OCI-LY7 (cell line): ENCODE measurements around the gene MRPL55. TPM values are rescaled to one million over a fixed set of nuclear protein-coding genes. Genes with fewer than 3 reads are reported as not detected.

Experiments
- BruUV-seq: library from RNA; stranded (reverse); fragments of 400-500 nt; replicated peaks from 2 replicates; lab custom pipeline; 2021; lab: Mats Ljungman, UMichigan
- CTCF ChIA-PET: fragments of 300-600 bp; sonication (Branson Sonifier 250); formaldehyde crosslinking; loops from one replicate; lab custom pipeline; 2022; ENCODE audit warnings: antibody characterized with exemption; ENCODE audit not compliant: unreplicated experiment; lab: Charles Lee
- POLR2A ChIA-PET: fragments of 300-600 bp; sonication (Branson Sonifier 250); formaldehyde crosslinking; loops from one replicate; lab custom pipeline; 2022; ENCODE audit warnings: antibody characterized with exemption; lab: Charles Lee
- DNase-seq: peaks from one replicate; pipeline ENCODE4 v3.0.0-alpha.2; 2015; ENCODE audit warnings: low spot score
- H2AFZ ChIP-seq: fragments of 200-600 bp; sonication (generic), shearing (Covaris generic); 2 replicates; pipeline ENCODE4 v1.6.1; 2014; ENCODE audit warnings: mild to moderate bottlenecking, antibody characterized with exemption, low read length, moderate library complexity
- H3K27ac ChIP-seq: fragments of 200-600 bp; sonication (generic); 2 replicates; pipeline ENCODE4 v1.5.1; 2014; ENCODE audit warnings: mixed run types, low read depth, mild to moderate bottlenecking, moderate library complexity, low read length, inconsistent platforms; ENCODE audit not compliant: poor library complexity, severe bottlenecking
- H3K36me3 ChIP-seq: fragments of 200-600 bp; sonication (generic); 2 replicates; pipeline ENCODE4 v1.6.1; 2014; ENCODE audit warnings: mild to moderate bottlenecking, antibody characterized with exemption, low read length, moderate library complexity, mixed read lengths; ENCODE audit not compliant: insufficient read depth
- H3K4me1 ChIP-seq: fragments of 200-600 bp; sonication (generic); 2 replicates; pipeline ENCODE4 v1.5.1; 2014; ENCODE audit warnings: mild to moderate bottlenecking, low read length; ENCODE audit not compliant: insufficient read depth, poor library complexity, severe bottlenecking
- H3K4me2 ChIP-seq: fragments of 200-600 bp; sonication (generic); 2 replicates; pipeline ENCODE4 v1.6.1; 2014; ENCODE audit warnings: mild to moderate bottlenecking, low read length
- H3K4me3 ChIP-seq: fragments of 200-600 bp; sonication (generic); 2 replicates; pipeline ENCODE4 v1.5.1; 2014; ENCODE audit warnings: mild to moderate bottlenecking, low read depth, low read length; ENCODE audit not compliant: poor library complexity, severe bottlenecking
- H3K79me2 ChIP-seq: fragments of 200-600 bp; sonication (generic); 2 replicates; pipeline ENCODE4 v1.6.1; 2016; ENCODE audit warnings: low read depth, mild to moderate bottlenecking, low read length, moderate library complexity, mixed read lengths; ENCODE audit not compliant: insufficient read depth
- H3K9me2 ChIP-seq: fragments of 200-600 bp; sonication (generic); 2 replicates; pipeline ENCODE4 v1.6.1; 2016; ENCODE audit warnings: mild to moderate bottlenecking, low read length, mixed read lengths; ENCODE audit not compliant: insufficient read depth
- H3K9me3 ChIP-seq: fragments of 200-600 bp; sonication (generic); 2 replicates; pipeline ENCODE4 v1.6.1; 2014; ENCODE audit warnings: mild to moderate bottlenecking, mixed run types, low read length, mixed read lengths
- H4K20me1 ChIP-seq: fragments of 200-600 bp; sonication (generic); 2 replicates; pipeline ENCODE4 v1.6.1; 2014; ENCODE audit warnings: mild to moderate bottlenecking, antibody characterized with exemption, low read length, moderate library complexity, mixed read lengths; ENCODE audit not compliant: insufficient read depth
- CTCF ChIP-seq: fragments of 200-600 bp; sonication (generic); conservative IDR thresholded peaks from 2 replicates; pipeline ENCODE4 v1.5.1; 2014; ENCODE audit warnings: mild to moderate bottlenecking, antibody characterized with exemption, low read length, moderate library complexity, mixed read lengths
- EZH2phosphoT487 ChIP-seq: fragments of 200-600 bp; sonication (generic); IDR thresholded peaks from 2 replicates; pipeline ENCODE4 v1.6.1; 2018; ENCODE audit warnings: low read depth, borderline replicate concordance, mild to moderate bottlenecking, mixed run types, antibody characterized with exemption, low read length, moderate library complexity, mixed read lengths
- intact Hi-C: fragments of 100-400 bp; cut with micrococcal nuclease; formaldehyde crosslinking; loops from one replicate; pipeline ENCODE4 v1.10.0; 2022; ENCODE audit not compliant: unreplicated experiment
- total RNA-seq, 2 experiments: library from RNA; depleted of rRNA in 1 of 2; stranded (reverse); fragments of >200 nt in 1 of 2; shearing (Covaris generic) in 1 of 2; gene quantifications; 2 replicates each; pipeline ENCODE4 v1.2.3, GENCODE V29; 2014 to 2022

The MRPL55 gene
- total RNA-seq, 2 experiments from 2014 or later: 50.0 to 92.8 TPM

- H2AFZ ChIP-seq: no peak overlapping the region
- H3K9me3 ChIP-seq: peaks cover 25% of the 10 kb centered on the region
- ChIA-PET CTCF (no interaction called here), POLR2A (no interaction called here)
- H3K4me2 ChIP-seq: no peak overlapping the region
- DNase-seq: no peak
- peaks cover 54% of the 10 kb centered on the region for H3K79me2 ChIP-seq
- H3K4me1 ChIP-seq: peaks cover 7% of the 10 kb centered on the region
- no TSS peak for BruUV-seq
- H4K20me1 ChIP-seq: peaks cover 21% of the 10 kb centered on the region
- no peak overlapping the region for H3K27ac ChIP-seq
- TF ChIP-seq EZH2phosphoT487 (no peak), CTCF (no peak)
- intact Hi-C loops: no loop called here
- H3K4me3 ChIP-seq: no peak overlapping the region
- peaks cover 98% of the 10 kb centered on the region for H3K36me3 ChIP-seq
- H3K9me2 ChIP-seq: no peaks in the 10 kb centered on the region
Measured at GRCh38 chr1:228096416-228097332, 12.4 kb downstream of the MRPL55 start.

- H3K36me3 ChIP-seq: peaks cover 99% of the 10 kb centered on the region
Measured at GRCh38 chr1:228095938-228096337, 13.2 kb downstream of the MRPL55 start.

More at GRCh38 chr1:228095938-228096337, 13.2 kb downstream of the MRPL55 start:
- no peak overlapping the region for H3K4me3 ChIP-seq
- DNase-seq: no peak
- ChIA-PET POLR2A (no interaction called here), CTCF (no interaction called here)
- intact Hi-C loops: no loop called here
- no peaks in the 10 kb centered on the region for H3K4me1 ChIP-seq
- peaks cover 25% of the 10 kb centered on the region for H3K9me3 ChIP-seq
- no peak overlapping the region for H3K27ac ChIP-seq
- H3K79me2 ChIP-seq: peaks cover 62% of the 10 kb centered on the region
- no peaks in the 10 kb centered on the region for H3K9me2 ChIP-seq
- peaks cover 25% of the 10 kb centered on the region for H4K20me1 ChIP-seq
- H3K4me2 ChIP-seq: no peak overlapping the region
- H2AFZ ChIP-seq: no peak overlapping the region
- TF ChIP-seq CTCF: no peak
- TF ChIP-seq EZH2phosphoT487: no peak
- BruUV-seq: no TSS peak
